Stimulated activated CD4-positive, alpha-beta T cell treated with anti-CD3 and anti-CD28 coated beads, Interleukin-15, amount 100 ng/mL, for 48 hours (primary cell): ENCODE data around the gene NTPCR.

ENCODE experiments used
- DNase-seq, 2 donors: peaks; one replicate each; pipeline ENCODE4 v3.0.0-alpha.2; 2020; ENCODE audit warnings: low read depth in 2 of 2

Gene NTPCR

GRCh38 chr1:232962761-232963745 is 12.6 kb downstream of the NTPCR start:
- no peak for DNase-seq

GRCh38 chr1:232964601-232965000 is 14.2 kb downstream of the NTPCR start:
- DNase-seq, result no peak

GRCh38 chr1:232965124-232965911 is 14.9 kb downstream of the NTPCR start:
- no peak for DNase-seq

- no peak for DNase-seq
Measured at GRCh38 chr1:232965912-232966217, 15.5 kb downstream of the NTPCR start.

- no peak for DNase-seq
Measured at GRCh38 chr1:232966663-232967062, 16.3 kb downstream of the NTPCR start.

GRCh38 chr1:232968391-232968790 is 18.0 kb downstream of the NTPCR start:
- DNase-seq, result no peak

- no peak for DNase-seq
Measured at GRCh38 chr1:232968965-232969364, 18.6 kb downstream of the NTPCR start.

- DNase-seq, result no peak
Measured at GRCh38 chr1:232969799-232970198, 19.4 kb downstream of the NTPCR start.

- DNase-seq, result no peak
Measured at GRCh38 chr1:232970508-232970907, 20.1 kb downstream of the NTPCR start.

- no peak for DNase-seq
Measured at GRCh38 chr1:232973652-232974611, 23.5 kb downstream of the NTPCR start.

- no peak for DNase-seq
Measured at GRCh38 chr1:232974971-232975370, 24.6 kb downstream of the NTPCR start.

GRCh38 chr1:232978091-232978634 is 27.8 kb downstream of the NTPCR start:
- no peak for DNase-seq

GRCh38 chr1:232978815-232979214 is 28.4 kb downstream of the NTPCR start:
- no peak for DNase-seq

- DNase-seq, result no peak
Measured at GRCh38 chr1:232979558-232979957, 29.1 kb downstream of the NTPCR start.

- DNase-seq, result no peak
Measured at GRCh38 chr1:232980355-232980978, 30.1 kb downstream of the NTPCR start.

GRCh38 chr1:232980986-232981560 is 30.7 kb downstream of the NTPCR start:
- DNase-seq, result no peak

GRCh38 chr1:232982238-232982944 is 32.0 kb downstream of the NTPCR start:
- DNase-seq, result no peak

GRCh38 chr1:232983375-232983774 is 33.0 kb downstream of the NTPCR start:
- DNase-seq, result no peak

GRCh38 chr1:232983817-232984567 is 33.6 kb downstream of the NTPCR start:
- no peak for DNase-seq
